SK-N-SH (cell line): ENCODE data around the gene ZBTB49. TPM values are rescaled to one million over a fixed set of nuclear protein-coding genes. Genes with fewer than 3 reads are reported as not detected.
"Not testable (repeated sequence)": the region's sequence is repeated elsewhere in the genome, so short reads cannot be mapped to it uniquely, and the experiment has no call there.

ENCODE experiments used
- CTCF ChIA-PET: fragments of 300-600, 350-600 bp; formaldehyde crosslinking; extraction: SDS; loops from one replicate; lab custom pipeline; 2021; lab: Yijun Ruan, JAX
- POLR2A ChIA-PET: fragments of 350-600 bp; sonication (Branson Sonifier 250); formaldehyde crosslinking; extraction: SDS; loops from one replicate; lab custom pipeline; 2020; ENCODE audit warnings: antibody characterized with exemption, inconsistent platforms; lab: Yijun Ruan, JAX
- DNase-seq: peaks from one replicate; pipeline ENCODE4 v3.0.0; 2012
- H2AFZ ChIP-seq: fragments of 200-600 bp; sonication (generic); 2 replicates; pipeline ENCODE4 v1.8.1; 2016; ENCODE audit warnings: antibody characterized with exemption, mild to moderate bottlenecking, low read depth
- H3F3A ChIP-seq: fragments of 200-600 bp; sonication (generic); replicated peaks from 2 replicates; pipeline ENCODE3; 2016; ENCODE audit warnings: antibody characterized with exemption, mild to moderate bottlenecking; ENCODE audit not compliant: insufficient read depth
- H3K27ac ChIP-seq, 2 experiments: fragments of 200-500 bp in 1 of 2; fragments of 200-600 bp in 1 of 2; sonication (Bioruptor generic) in 1 of 2; sonication (generic), shearing (Covaris generic) in 1 of 2; 2 replicates each; pipeline versions ENCODE4 v1.5.1 to v1.6.1; 2014 to 2016; ENCODE audit warnings: low read depth in 2 of 2, inconsistent platforms in 1 of 2, low read length in 1 of 2, mild to moderate bottlenecking in 1 of 2, mixed read lengths in 1 of 2
- H3K27me3 ChIP-seq: fragments of 200-600 bp; sonication (generic), shearing (Covaris generic); 2 replicates; pipeline ENCODE4 v1.6.1; 2016; ENCODE audit warnings: mixed run types; ENCODE audit not compliant: insufficient read depth
- H3K36me3 ChIP-seq, 2 experiments: fragments of 200-500 bp in 1 of 2; fragments of 200-600 bp in 1 of 2; sonication (Bioruptor generic) in 1 of 2; sonication (generic) in 1 of 2; replicated peaks in 1 of 2; 2 replicates each; pipeline versions ENCODE3 to v1.5.1; 2014 to 2016; ENCODE audit warnings: low read length in 1 of 2, mild to moderate bottlenecking in 1 of 2; ENCODE audit not compliant: insufficient read depth in 2 of 2, control insufficient read depth in 1 of 2
- H3K4me1 ChIP-seq, 2 experiments: fragments of 200-500 bp in 1 of 2; fragments of 200-600 bp in 1 of 2; sonication (Bioruptor generic) in 1 of 2; sonication (generic), shearing (Covaris generic) in 1 of 2; 2 replicates each; pipeline versions ENCODE4 v1.5.1 to v1.6.1; 2014 to 2016; ENCODE audit warnings: low read depth in 1 of 2, low read length in 1 of 2, mixed run types in 1 of 2; ENCODE audit not compliant: insufficient read depth in 2 of 2, control insufficient read depth in 1 of 2
- H3K4me2 ChIP-seq: fragments of 200-600 bp; sonication (generic), shearing (Covaris generic); 2 replicates; pipeline ENCODE4 v1.6.1; 2017; ENCODE audit warnings: mixed run types
- H3K4me3 ChIP-seq, 2 experiments: fragments of 200-500 bp in 1 of 2; fragments of 200-600 bp in 1 of 2; sonication (Bioruptor generic) in 1 of 2; sonication (generic), shearing (Covaris generic) in 1 of 2; 2 replicates each; pipeline versions ENCODE4 v1.5.1 to v1.8.1; 2014 to 2016; ENCODE audit warnings: low read depth in 2 of 2, inconsistent platforms in 1 of 2, low read length in 1 of 2, mild to moderate bottlenecking in 1 of 2, mixed read lengths in 1 of 2, moderate library complexity in 1 of 2
- H3K79me2 ChIP-seq: fragments of 200-600 bp; sonication (generic); 2 replicates; pipeline ENCODE4 v1.8.1; 2017; ENCODE audit warnings: mild to moderate bottlenecking; ENCODE audit not compliant: insufficient read depth
- H3K9ac ChIP-seq: fragments of 200-600 bp; sonication (generic); 2 replicates; pipeline ENCODE4 v1.6.1; 2017; ENCODE audit warnings: mixed run types
- H3K9me2 ChIP-seq: fragments of 200-600 bp; sonication (generic); 2 replicates; pipeline ENCODE4 v1.6.1; 2017; ENCODE audit warnings: mixed run types
- H3K9me3 ChIP-seq: fragments of 200-600 bp; sonication (generic); 2 replicates; pipeline ENCODE4 v1.6.1; 2017; ENCODE audit warnings: mixed run types, mild to moderate bottlenecking, moderate library complexity
- H4K20me1 ChIP-seq: fragments of 200-600 bp; sonication (generic); 2 replicates; pipeline ENCODE4 v1.6.1; 2017; ENCODE audit warnings: mild to moderate bottlenecking, mixed run types; ENCODE audit not compliant: insufficient read depth
- CTCF ChIP-seq: fragments of 200-600 bp; sonication (generic); IDR thresholded peaks from 2 replicates; pipeline ENCODE4 v1.6.1; 2017; ENCODE audit warnings: antibody characterized with exemption, mild to moderate bottlenecking, moderate library complexity
- EZH2phosphoT487 ChIP-seq: fragments of 200-600 bp; sonication (generic); IDR thresholded peaks from 2 replicates; pipeline ENCODE4 v1.6.1; 2017; ENCODE audit warnings: low read depth, mixed run types, mild to moderate bottlenecking, antibody characterized with exemption, moderate library complexity, borderline replicate concordance
- FOSL2 ChIP-seq: IDR thresholded peaks from 2 replicates; pipeline ENCODE4 v1.4.0; 2012; ENCODE audit warnings: low read depth, mild to moderate bottlenecking, moderate library complexity, borderline replicate concordance
- JUND ChIP-seq: IDR thresholded peaks from 2 replicates; pipeline ENCODE4 v1.4.0; 2012
- MEF2A ChIP-seq: IDR thresholded peaks from 2 replicates; pipeline ENCODE4 v1.4.0; 2012; ENCODE audit warnings: low read depth, borderline replicate concordance
- NFIC ChIP-seq: IDR thresholded peaks from 2 replicates; pipeline ENCODE4 v1.4.0; 2012; ENCODE audit warnings: borderline replicate concordance
- PBX3 ChIP-seq: IDR thresholded peaks from 2 replicates; pipeline ENCODE4; 2012
- RXRA ChIP-seq: IDR thresholded peaks from 2 replicates; pipeline ENCODE4 v1.4.0; 2012; ENCODE audit warnings: low read depth, mild to moderate bottlenecking, borderline replicate concordance
- TAF1 ChIP-seq: IDR thresholded peaks from 2 replicates; pipeline ENCODE4 v1.6.1; 2012; ENCODE audit warnings: low read depth, mild to moderate bottlenecking, low read length, moderate library complexity, borderline replicate concordance
- USF1 ChIP-seq: IDR thresholded peaks from 2 replicates; pipeline ENCODE4 v1.4.0; 2012; ENCODE audit warnings: low read depth, borderline replicate concordance
- WGBS: methylation state at CpG from one replicate; pipeline ENCODE4 v1.1.6; 2017; ENCODE audit warnings: low lambda C conversion rate; 5-methylcytosine and 5-hydroxymethylcytosine counted together
- polyA plus RNA-seq, 3 experiments: library from polyadenylated mRNA; depleted of rRNA; stranded (reverse); fragments of >200 nt; gene quantifications; 2 replicates each; pipeline ENCODE4 v1.2.3, GENCODE V29; 2012
- TF ChIP-seq, protein P1 (sequence below): IDR thresholded peaks from 2 replicates; pipeline ENCODE4 v1.4.0; 2012; ENCODE audit warnings: low read depth

The ZBTB49 gene
- polyA plus RNA-seq, 1 of the 3 experiments (the other 2 are of a cell fraction) = 3.1 TPM

GRCh38 chr4:4347585-4347984 is 57.5 kb downstream of the ZBTB49 start:
- Histone ChIP-seq H3K9me3 (no peaks in the 10 kb centered on the region), H2AFZ (no peak overlapping the region), H3K9ac (no peak overlapping the region), H3F3A (no peaks in the 10 kb centered on the region), H3K4me2 (no peak overlapping the region), H3K4me1 (no peaks in the 10 kb centered on the region), H3K36me3 (no peaks in the 10 kb centered on the region), H3K9me2 (no peaks in the 10 kb centered on the region), H4K20me1 (no peaks in the 10 kb centered on the region), H3K79me2 (no peaks in the 10 kb centered on the region), H3K4me3 (no peak overlapping the region), H3K27ac (no peak overlapping the region), H3K27me3 (no peaks in the 10 kb centered on the region)
- POLR2A ChIA-PET = no interaction called here
- CTCF ChIA-PET = interaction anchor here (0.8 kb wide), 1 partner anchor 51 kb away, joined by 3 read pairs; no protein-coding TSS in a partner anchor
- WGBS = 19% methylated on average over 1 of the region's 1 CpG
- no peak for TF ChIP-seq PBX3
- TF ChIP-seq FOSL2 = no peak
- TF ChIP-seq EZH2phosphoT487 = no peak
- no peak for TF ChIP-seq JUND
- TF ChIP-seq TAF1 = no peak
- no peak for TF ChIP-seq NFIC
- no peak for TF ChIP-seq CTCF
- TF ChIP-seq, protein P1, sequence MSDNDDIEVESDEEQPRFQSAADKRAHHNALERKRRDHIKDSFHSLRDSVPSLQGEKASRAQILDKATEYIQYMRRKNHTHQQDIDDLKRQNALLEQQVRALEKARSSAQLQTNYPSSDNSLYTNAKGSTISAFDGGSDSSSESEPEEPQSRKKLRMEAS = no peak
- no peak for TF ChIP-seq RXRA
- no peak for TF ChIP-seq USF1
- no peak for TF ChIP-seq MEF2A
- DNase-seq = no peak

GRCh38 chr4:4348585-4348984 is 58.5 kb downstream of the ZBTB49 start:
- H3F3A ChIP-seq, H3K4me1 ChIP-seq, DNase-seq, H3K27me3 ChIP-seq, H3K9me3 ChIP-seq, H3K36me3 ChIP-seq, POLR2A ChIA-PET, H4K20me1 ChIP-seq, H3K4me3 ChIP-seq, H3K9ac ChIP-seq, H2AFZ ChIP-seq, H3K9me2 ChIP-seq, CTCF ChIA-PET, H3K4me2 ChIP-seq, H3K27ac ChIP-seq, H3K79me2 ChIP-seq: not testable (repeated sequence)
- WGBS = 67% methylated on average over 9 of the region's 9 CpGs
